Spinal cord (tissue), 10 donors: ENCODE data around the gene LRP5. TPM values are rescaled to one million over a fixed set of nuclear protein-coding genes. Genes with fewer than 3 reads are reported as not detected.

Experiments
- DNase-seq, 6 donors: peaks; one replicate each; pipeline versions ENCODE4 v3.0.0 to v3.0.0-alpha.2; 2013 to 2015; ENCODE audit warnings: low spot score in 6 of 6, low read depth in 4 of 6
- H3K27ac ChIP-seq: one replicate; pipeline ENCODE4 v1.5.1; 2013; ENCODE audit warnings: low read depth, low read length, control low read depth
- H3K27me3 ChIP-seq: one replicate; pipeline ENCODE4 v1.6.1; 2013; ENCODE audit warnings: low read length; ENCODE audit not compliant: control insufficient read depth, insufficient read depth
- H3K36me3 ChIP-seq: one replicate; pipeline ENCODE4 v1.6.1; 2013; ENCODE audit warnings: low read length; ENCODE audit not compliant: control insufficient read depth, insufficient read depth
- H3K4me1 ChIP-seq: one replicate; pipeline ENCODE4 v1.6.1; 2013; ENCODE audit warnings: low read length; ENCODE audit not compliant: control insufficient read depth, insufficient read depth
- H3K4me3 ChIP-seq: one replicate; pipeline ENCODE4 v1.5.1; 2013; ENCODE audit warnings: low read depth, low read length, control low read depth
- H3K9me3 ChIP-seq: one replicate; pipeline ENCODE4 v1.6.1; 2013; ENCODE audit warnings: low read length; ENCODE audit not compliant: control insufficient read depth, insufficient read depth
- WGBS: methylation state at CpG from one replicate; pipeline ENCODE4 v1.1.5; 2013; ENCODE audit warnings: missing lambda C conversion rate; ENCODE audit not compliant: insufficient coverage; 5-methylcytosine and 5-hydroxymethylcytosine counted together
- polyA plus RNA-seq, 2 donors: library from polyadenylated mRNA; unstranded; fragments of 120-200 nt; gene quantifications; one replicate each; pipeline ENCODE4 v1.2.1, GENCODE V29; 2013; ENCODE audit not compliant: insufficient read length in 2 of 2
- total RNA-seq, 2 donors: library from RNA; depleted of rRNA in 1 of 2; stranded (reverse); fragments of 120-200 nt in 1 of 2; fragments of >200 nt in 1 of 2; gene quantifications; one replicate each; pipeline versions ENCODE4 v1.2.3 to v1.2.4, GENCODE V29; 2013 to 2014
- donor health status: healthy.

LRP5 gene
- total and polyA plus RNA-seq, 4 donors = 12.8 to 32.4 (median 25.7) TPM

DNA sequence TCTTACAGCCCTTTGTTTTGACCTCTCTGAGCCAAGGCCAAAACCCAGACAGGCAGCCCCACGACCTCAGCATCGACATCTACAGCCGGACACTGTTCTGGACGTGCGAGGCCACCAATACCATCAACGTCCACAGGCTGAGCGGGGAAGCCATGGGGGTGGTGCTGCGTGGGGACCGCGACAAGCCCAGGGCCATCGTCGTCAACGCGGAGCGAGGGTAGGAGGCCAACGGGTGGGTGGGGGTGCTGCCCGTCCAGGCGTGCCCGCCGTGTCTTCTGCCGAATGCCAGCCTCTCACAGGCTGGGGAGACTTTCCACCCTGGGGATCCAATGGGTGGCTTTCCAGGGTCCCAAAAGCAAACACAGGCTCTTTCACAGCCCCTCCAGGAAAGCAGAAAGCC lies 111.1 kb downstream of the LRP5 start:
- Histone ChIP-seq H3K27ac (no peak overlapping the region), H3K4me3 (no peak overlapping the region), H3K27me3 (no peaks in the 10 kb centered on the region), H3K36me3 (peaks cover 66% of the 10 kb centered on the region), H3K4me1 (peaks cover 7% of the 10 kb centered on the region), H3K9me3 (no peaks in the 10 kb centered on the region)
- 93% methylated on average over 16 of the region's 21 CpGs for WGBS
- DNase-seq = no peak

DNA sequence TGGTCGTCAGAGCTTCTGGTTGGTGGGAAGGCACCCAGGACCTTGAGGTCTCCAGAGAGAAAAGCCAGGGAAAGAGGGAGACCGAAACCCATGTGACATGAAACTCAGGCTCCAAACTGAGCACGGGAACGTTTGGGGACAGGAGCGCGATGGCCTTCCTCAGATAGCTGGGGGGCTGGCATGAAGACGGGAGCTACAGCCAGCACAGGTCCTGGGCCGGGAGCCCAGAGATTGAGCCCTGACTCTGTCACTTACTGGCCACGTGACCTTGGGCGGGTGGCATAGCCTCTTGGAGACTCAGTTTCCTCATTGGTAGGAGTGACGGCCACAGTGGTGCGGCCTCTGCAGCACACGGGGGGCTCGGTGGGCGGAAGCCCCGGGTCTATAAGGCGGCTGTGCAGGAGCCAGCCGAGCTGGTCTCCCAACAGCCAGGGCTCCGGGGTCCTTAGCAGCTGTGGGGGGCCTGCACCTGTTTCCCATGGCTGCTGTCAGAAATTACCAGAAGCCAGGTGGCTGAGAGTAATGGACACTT lies 111.8 kb downstream of the LRP5 start:
- Histone ChIP-seq H3K4me1 (peaks cover under 1% of the 10 kb centered on the region), H3K36me3 (peaks cover 72% of the 10 kb centered on the region), H3K27me3 (no peaks in the 10 kb centered on the region), H3K27ac (no peak overlapping the region), H3K9me3 (peaks cover under 1% of the 10 kb centered on the region), H3K4me3 (no peak overlapping the region)
- no peak for DNase-seq
- WGBS = 97% methylated on average over 19 of the region's 19 CpGs

DNA sequence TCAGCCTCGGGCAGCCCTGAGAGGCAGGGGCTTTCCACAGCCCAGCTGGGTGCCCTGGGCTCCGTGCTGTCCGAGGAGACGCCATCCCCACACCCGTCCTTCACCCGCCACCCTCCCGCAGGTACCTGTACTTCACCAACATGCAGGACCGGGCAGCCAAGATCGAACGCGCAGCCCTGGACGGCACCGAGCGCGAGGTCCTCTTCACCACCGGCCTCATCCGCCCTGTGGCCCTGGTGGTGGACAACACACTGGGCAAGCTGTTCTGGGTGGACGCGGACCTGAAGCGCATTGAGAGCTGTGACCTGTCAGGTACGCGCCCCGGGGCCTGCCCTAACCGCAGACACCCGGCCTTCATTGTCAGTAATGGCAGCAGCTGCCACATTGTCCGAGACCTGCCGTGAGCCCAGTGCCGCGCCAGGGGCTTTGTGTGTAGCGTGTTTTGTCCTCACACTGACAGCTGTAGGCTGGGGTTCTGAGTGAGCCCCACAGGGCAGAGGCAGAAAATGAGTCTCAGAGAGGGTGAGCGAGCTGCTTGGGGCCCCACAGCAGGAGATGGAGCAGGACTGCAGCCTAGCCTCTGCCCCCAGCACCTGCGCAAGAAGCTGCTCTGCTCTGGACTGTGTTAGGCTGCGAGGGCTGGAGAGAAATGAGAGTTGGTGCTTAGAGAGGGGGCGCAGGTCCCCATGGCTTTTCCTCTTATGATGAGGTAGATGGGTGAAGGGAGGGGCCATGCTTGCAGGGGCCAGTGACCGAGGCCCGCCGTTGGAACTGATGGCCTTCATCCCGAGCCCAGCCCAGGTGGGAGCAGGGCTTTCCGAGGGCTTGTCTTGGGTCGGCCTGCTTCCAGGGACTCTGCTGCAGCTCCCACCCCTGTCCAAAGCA lies 112.8 kb downstream of the LRP5 start:
- peaks cover 82% of the 10 kb centered on the region for H3K36me3 ChIP-seq
- no peak for DNase-seq
- no peak overlapping the region for H3K27ac ChIP-seq
- no peaks in the 10 kb centered on the region for H3K4me1 ChIP-seq
- WGBS = 94% methylated on average over 39 of the region's 40 CpGs
- no peaks in the 10 kb centered on the region for H3K27me3 ChIP-seq
- no peak overlapping the region for H3K4me3 ChIP-seq
- peaks cover 5% of the 10 kb centered on the region for H3K9me3 ChIP-seq

DNA sequence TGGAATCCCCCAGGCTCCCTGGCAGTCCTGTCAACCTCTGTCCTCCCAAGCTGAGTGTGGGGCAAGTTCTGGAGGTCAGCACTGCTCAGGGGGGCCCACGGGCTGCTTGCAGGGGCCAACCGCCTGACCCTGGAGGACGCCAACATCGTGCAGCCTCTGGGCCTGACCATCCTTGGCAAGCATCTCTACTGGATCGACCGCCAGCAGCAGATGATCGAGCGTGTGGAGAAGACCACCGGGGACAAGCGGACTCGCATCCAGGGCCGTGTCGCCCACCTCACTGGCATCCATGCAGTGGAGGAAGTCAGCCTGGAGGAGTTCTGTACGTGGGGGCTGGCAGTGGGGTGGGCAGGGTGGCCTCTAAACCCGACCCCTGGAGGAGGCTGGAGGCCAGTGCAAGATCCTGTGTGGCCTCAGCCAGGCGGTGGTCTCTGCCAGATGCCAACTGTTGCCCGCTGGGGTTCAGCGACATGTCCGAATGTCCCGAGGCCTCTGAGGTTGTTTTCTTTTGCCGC lies 113.5 kb downstream of the LRP5 start:
- no peak for DNase-seq
- Histone ChIP-seq H3K27ac (no peak overlapping the region), H3K4me1 (no peaks in the 10 kb centered on the region), H3K4me3 (no peak overlapping the region), H3K36me3 (peaks cover 79% of the 10 kb centered on the region), H3K27me3 (no peaks in the 10 kb centered on the region), H3K9me3 (peaks cover 5% of the 10 kb centered on the region)
- 97% methylated on average over 19 of the region's 21 CpGs for WGBS

GRCh38 chr11:68429661-68430060 lies 117.3 kb downstream of the LRP5 start:
- no peaks in the 10 kb centered on the region for H3K27me3 ChIP-seq
- DNase-seq = no peak
- no peak overlapping the region for H3K4me3 ChIP-seq
- H3K27ac ChIP-seq = no peak overlapping the region
- 93% methylated on average over 2 of the region's 3 CpGs for WGBS
- H3K36me3 ChIP-seq = peaks cover 84% of the 10 kb centered on the region
- peaks cover 5% of the 10 kb centered on the region for H3K9me3 ChIP-seq
- H3K4me1 ChIP-seq = peaks cover 13% of the 10 kb centered on the region

DNA sequence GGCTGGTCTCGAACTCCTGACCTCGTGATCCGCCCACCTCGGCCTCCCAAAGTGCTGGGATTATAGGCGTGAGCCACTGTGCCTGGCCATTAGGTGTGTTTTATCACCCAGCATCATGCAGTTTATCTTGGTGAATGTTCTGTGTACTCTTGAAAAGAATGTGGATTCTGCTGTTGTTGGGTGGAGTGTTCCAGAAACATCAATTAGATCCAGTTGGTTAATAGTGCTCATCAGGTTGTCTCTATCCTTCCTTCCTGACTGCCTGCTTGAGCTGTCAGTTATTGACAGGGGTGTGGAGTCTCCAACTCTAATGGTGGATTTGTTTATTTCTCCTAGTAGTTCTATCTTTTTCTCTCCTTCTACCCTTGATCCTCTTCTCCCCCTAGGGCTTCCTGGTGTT lies 118.0 kb downstream of the LRP5 start:
- H3K4me3 ChIP-seq = no peak overlapping the region
- WGBS = no CpG with 5 or more reads among the region's 5 CpGs

GRCh38 chr11:68430801-68431200 lies 118.4 kb downstream of the LRP5 start:
- peaks cover 13% of the 10 kb centered on the region for H3K4me1 ChIP-seq
- no CpG with 5 or more reads among the region's 3 CpGs for WGBS
- peaks cover 82% of the 10 kb centered on the region for H3K36me3 ChIP-seq
- no peak for DNase-seq
- no peak overlapping the region for H3K4me3 ChIP-seq
- no peaks in the 10 kb centered on the region for H3K27me3 ChIP-seq
- H3K27ac ChIP-seq = no peak overlapping the region
- H3K9me3 ChIP-seq = peaks cover 5% of the 10 kb centered on the region

More for the DNA sequence above, 118.0 kb downstream of the LRP5 start:
- peaks cover 5% of the 10 kb centered on the region for H3K9me3 ChIP-seq
- no peak for DNase-seq
- H3K4me1 ChIP-seq = peaks cover 13% of the 10 kb centered on the region
- no peaks in the 10 kb centered on the region for H3K27me3 ChIP-seq
- H3K36me3 ChIP-seq = peaks cover 84% of the 10 kb centered on the region
- H3K27ac ChIP-seq = no peak overlapping the region

- peaks cover 82% of the 10 kb centered on the region for H3K36me3 ChIP-seq
- no peak for DNase-seq
- WGBS = 63% methylated on average over 23 of the region's 24 CpGs
- H3K4me1 ChIP-seq = peaks cover 13% of the 10 kb centered on the region
- no peaks in the 10 kb centered on the region for H3K27me3 ChIP-seq
- H3K27ac ChIP-seq = no peak overlapping the region
- peaks cover 5% of the 10 kb centered on the region for H3K9me3 ChIP-seq
- H3K4me3 ChIP-seq = no peak overlapping the region
Observed at GRCh38 chr11:68431984-68432645, 119.7 kb downstream of the LRP5 start.

- H3K9me3 ChIP-seq = peaks cover 5% of the 10 kb centered on the region
- 83% methylated on average over 17 of the region's 17 CpGs for WGBS
- H3K4me1 ChIP-seq = peaks cover 13% of the 10 kb centered on the region
- no peak for DNase-seq
- no peaks in the 10 kb centered on the region for H3K27me3 ChIP-seq
- no peak overlapping the region for H3K27ac ChIP-seq
- no peak overlapping the region for H3K4me3 ChIP-seq
- peaks cover 87% of the 10 kb centered on the region for H3K36me3 ChIP-seq
Observed at GRCh38 chr11:68432874-68433273, 120.5 kb downstream of the LRP5 start.
